ENCODE measurements around the gene TACR1.
"Not testable (repeated sequence)": the region's sequence is repeated elsewhere in the genome, so short reads cannot be mapped to it uniquely, and the experiment has no call there.

DNA sequence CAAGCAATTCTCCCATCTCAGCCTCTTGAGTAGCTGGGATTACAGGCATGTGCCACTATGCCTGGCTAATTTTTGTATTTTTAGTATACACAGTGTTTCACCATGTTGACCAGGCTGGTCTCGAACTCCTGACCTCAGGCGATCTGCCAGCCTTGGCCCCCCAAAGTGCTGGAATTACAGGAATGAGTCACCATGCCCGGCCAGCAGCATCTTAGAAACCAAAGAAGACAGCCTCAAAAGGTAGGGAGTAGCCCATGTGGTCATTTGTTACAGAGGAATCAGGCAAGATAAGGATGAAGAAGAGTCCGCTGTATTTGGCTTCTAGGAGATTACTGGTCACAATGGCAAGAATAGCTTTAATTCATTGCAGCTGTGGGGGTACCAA, 53.1 kb downstream of the TACR1 start:
- TF ChIP-seq, protein P1, sequence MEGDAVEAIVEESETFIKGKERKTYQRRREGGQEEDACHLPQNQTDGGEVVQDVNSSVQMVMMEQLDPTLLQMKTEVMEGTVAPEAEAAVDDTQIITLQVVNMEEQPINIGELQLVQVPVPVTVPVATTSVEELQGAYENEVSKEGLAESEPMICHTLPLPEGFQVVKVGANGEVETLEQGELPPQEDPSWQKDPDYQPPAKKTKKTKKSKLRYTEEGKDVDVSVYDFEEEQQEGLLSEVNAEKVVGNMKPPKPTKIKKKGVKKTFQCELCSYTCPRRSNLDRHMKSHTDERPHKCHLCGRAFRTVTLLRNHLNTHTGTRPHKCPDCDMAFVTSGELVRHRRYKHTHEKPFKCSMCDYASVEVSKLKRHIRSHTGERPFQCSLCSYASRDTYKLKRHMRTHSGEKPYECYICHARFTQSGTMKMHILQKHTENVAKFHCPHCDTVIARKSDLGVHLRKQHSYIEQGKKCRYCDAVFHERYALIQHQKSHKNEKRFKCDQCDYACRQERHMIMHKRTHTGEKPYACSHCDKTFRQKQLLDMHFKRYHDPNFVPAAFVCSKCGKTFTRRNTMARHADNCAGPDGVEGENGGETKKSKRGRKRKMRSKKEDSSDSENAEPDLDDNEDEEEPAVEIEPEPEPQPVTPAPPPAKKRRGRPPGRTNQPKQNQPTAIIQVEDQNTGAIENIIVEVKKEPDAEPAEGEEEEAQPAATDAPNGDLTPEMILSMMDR (IDR thresholded peaks at IDR 0.05), result not testable (repeated sequence)
- not testable (repeated sequence) for TF ChIP-seq ZFX (IDR thresholded peaks at IDR 0.05; ENCODE audit: borderline replicate concordance)
